ENCODE data around the gene KSR1.
"Not testable (repeated sequence)": the region's sequence is repeated elsewhere in the genome, so short reads cannot be mapped to it uniquely, and the experiment has no call there.

KSR1 gene

DNA sequence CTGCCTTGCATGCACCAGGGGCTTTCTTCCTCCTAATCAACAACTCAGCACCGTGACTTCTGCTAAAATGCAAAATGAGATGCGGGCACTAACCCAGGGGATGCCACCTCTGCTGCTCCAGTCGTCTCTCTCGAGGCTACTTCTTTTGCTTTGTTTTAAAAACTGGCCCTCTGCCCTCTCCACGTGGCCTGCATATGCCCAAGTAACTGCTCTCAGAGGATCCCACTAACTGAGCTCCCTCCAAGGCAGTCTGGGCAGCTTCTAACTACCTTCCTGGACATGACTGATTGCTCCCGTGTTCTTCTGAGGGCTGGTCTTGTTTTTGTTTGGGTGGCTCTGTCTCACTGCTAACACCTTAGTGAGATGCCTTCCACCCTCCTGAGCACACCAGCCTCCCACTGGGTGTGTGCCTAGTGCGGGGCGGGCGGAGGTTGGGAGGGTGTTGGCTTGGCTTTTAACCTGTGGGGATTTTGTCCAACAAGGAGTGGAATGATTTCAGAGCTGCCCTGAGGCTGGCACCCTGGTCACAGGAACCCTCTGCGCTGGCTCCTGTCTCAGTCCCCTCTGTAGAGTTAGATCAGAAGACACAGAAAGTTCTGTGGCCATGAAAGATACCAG lies 165.8 kb downstream of the KSR1 start:
- no peak for DNase-seq

DNA sequence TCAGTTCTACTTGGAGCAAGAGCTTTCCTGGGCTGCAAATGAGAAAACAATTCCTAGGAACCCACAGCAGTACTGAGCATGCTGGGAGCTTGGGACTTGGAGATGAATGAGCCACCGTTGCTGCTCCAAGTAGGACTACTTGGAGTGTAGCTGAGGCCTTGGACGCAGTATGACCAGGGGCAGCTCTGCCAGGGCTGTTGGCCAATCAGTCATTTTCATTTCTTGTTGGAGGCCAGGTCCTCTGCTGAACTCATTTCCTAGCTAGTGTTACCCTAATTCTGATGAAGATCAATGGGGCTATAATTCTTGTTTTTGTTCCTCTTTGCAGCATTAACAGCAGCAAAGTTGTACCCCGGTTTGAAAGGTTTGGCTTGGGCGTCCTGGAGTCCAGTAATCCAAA lies 166.7 kb downstream of the KSR1 start:
- no peak for DNase-seq

DNA sequence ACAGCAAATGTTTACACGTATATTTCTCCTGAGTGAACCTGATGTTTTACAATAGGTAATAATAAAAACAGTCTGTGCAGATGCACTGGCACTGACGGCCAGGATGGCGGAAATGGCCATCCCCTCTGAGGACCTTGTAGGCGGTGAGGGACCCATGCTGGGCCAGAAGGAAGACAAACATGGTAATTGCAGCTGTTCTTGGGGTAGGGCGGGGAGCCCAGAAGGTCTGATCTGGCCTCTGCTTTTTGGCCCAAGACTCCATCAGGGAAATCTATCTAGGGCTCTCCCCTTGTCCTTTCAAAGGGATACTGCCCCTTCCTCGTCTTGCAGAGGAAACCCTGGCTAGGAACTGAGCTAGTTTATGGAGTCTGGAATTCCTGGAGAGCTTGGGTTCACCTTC lies 167.4 kb downstream of the KSR1 start:
- no peak for DNase-seq

DNA sequence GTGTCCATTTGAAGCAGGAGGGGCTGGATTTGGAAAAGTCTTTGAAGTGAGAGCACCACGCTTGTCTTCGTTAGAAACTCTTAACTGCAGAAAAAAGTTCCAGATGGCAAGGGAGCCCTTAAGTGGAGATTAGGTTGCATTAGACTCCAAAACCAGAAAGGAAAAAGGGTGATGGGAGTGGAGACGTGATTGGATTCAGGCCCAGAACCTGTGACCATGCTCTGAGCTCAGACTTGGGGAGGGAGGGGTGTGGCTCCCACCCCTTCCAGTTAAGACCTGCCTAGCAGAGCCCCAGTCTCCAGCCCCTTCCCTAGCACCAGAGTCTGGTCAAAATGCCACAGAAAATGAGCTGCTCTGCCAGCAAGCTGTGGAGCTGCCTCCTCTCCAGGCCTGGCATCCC lies 168.3 kb downstream of the KSR1 start:
- DNase-seq: no peak

DNA sequence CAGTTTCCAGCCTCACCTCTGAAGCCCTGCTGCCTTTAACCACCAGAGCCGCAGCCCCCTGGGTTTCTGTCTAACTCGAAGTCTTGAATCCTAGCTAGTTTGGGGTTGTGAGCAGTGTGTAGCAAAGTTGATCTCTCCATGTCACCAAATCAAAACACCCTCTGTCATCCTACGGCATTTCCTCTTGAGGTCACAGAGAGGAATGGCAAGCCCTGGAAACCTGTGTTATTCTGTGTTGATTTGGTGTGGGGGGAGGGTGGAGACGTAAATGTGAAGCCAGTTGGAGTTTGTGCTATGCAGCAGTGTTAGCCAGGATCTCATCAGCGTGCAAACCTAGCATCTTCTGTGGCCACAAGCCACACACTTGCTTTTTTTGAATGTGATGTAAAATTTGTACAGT lies 169.6 kb downstream of the KSR1 start:
- no peak for DNase-seq

DNA sequence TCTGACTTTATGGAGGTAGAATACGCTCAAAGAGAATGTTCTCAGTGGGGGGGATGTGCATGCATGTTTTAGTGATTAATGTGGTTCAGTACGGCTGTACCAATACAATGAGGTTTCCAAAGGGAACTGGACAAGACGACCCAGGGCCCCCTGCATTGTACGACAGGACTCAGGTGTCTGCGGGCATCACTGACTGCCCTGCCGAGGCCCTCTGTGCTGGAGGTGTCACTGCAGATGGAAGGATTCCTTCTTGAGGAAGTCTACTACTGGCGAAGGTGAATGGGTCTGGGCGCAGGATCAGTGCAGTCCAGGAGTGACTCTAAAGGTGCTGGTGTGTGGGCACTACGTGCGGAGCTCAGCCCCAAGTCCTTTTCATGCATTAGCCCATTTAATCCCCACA lies 171.3 kb downstream of the KSR1 start:
- DNase-seq: no peak

DNA sequence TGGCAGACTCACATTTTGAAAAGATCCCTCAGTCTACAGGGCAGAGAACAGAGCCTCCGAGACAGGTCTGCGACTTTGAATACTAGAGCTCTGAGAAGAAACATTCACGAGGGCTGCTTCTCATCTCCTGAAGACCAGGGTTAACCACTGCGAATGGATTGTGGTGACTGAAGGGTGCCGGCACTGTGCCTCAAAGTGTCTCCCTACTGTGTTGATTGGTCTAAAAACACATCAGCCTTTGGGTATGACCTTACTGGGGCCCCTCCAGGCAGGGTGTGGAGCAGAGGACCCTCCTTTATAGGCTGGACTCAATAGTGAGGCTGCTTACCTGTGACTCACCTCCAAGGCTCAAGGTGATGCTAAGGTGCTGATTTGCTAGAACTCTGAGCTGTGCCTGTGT lies 172.1 kb downstream of the KSR1 start:
- DNase-seq: no peak

DNA sequence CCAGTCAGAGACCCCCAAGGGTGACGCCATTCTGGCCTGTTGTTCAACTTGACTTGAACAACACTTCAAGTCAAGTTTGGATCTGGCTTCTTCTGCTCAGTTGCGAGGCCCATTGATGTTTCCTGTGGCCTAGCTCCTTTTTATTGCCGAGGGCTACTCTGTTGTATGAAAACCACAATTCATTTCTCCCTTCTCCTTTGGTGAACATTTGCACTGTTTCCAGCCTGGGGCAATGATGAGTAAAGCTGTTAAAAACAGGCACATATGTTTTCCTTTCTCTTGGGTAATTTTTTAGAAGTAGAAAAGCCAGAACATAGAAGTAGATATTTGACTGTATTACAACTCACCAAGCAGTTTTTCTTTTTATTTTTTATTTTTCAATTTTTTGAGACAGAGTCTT lies 173.0 kb downstream of the KSR1 start:
- DNase-seq: not testable (repeated sequence)

DNA sequence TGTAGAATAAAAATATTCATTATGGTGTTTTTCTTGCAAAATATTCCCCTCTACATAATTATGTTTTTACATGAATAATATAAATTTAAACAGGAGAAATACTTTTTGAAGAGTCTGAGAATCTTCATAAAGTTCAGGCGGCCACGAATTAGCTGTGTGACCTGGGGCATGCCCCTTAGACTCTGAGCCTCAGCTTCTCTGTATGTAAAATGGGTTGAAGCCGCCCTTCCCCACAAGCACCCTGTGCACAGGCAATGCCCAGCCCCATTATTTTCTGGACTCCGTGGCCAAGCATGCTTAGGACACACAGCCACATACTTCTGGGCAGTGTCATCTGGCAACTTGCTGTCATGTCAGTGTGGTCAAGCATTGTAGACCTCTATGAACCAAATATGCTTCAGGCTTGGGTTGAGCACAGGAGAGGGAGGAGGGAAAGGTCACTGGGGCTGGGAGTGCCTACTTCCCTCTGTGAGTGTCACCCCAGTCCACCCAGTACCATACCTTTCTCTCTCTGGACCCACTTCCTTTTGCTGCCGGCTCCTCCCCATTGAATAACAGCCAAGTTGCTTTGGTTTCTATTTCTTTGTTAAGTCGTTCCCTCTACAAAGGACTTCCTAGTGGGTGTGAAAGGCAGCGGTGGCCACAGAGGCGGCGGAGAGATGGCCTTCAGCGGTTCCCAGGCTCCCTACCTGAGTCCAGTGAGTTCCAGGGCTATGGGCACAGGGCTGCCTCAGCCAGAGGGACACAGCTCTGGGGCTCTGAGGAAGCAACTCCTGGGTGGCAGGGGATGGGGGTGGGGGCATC lies 174.6 kb downstream of the KSR1 start, which contains the start of gene LGALS9:
TSS of gene LGALS9 (plus strand) at position 582 of the 804 bp plus-strand sequence. CDS start at position 660, 78 bp downstream.
- no peak for DNase-seq

DNA sequence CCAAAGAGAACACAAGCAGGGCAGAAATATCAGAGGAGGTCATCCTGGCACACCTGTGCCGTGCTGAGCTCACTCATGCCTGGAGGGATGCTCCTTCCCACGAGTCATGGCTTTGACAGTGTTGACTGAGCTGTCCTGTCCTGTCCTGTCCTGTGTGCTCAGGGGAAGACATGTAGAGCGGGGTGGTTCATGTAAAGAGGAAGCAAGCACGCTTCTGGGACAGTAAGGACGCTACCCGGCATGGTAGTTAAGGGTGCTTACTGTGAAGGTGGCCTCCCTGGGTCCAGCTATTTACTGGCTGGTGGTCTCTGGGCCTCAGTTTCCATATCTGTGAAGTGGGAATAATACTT lies 175.1 kb downstream of the KSR1 start:
- DNase-seq: peak; percentile 30

DNA sequence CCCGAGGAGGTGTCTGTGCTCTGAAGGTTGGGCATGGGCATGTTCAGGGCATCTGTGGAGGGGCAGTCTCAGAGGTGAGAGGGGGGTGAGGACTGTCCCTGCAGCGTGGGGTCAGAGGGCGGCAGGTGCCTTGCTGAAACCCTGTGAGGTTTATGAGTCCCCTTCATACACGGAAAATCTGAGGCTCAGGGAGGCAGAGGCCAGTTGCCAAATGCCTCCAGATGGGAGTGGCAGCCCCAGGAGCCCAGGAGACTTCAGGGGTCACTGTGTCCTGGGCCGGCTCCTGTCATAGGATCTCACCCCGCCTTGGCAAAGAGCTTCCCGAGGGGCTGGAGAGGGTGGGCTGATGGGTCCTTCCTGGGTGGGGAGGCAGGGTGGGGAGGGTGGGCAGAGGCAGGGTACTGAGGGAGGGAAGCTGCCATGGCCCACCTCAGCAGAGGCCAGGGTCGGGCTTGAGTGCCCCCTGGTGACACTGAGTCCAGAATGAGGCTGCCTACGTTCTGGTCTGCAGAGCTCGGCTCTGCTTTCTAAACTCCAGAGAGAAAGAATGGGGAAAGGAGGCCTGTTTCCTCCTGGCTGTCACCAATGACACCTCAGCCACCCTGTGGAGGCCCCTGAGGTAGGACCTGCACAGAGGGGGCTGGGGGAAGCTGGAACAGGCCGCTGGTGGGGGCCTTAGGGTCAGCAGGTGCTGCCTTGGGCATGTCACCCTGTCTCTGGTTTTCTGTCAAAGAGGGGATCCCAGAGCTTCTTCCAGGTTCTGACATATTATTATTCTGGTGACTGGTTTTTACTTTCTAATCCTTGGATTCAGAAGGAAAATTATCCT lies 175.9 kb downstream of the KSR1 start:
- no peak for DNase-seq

DNA sequence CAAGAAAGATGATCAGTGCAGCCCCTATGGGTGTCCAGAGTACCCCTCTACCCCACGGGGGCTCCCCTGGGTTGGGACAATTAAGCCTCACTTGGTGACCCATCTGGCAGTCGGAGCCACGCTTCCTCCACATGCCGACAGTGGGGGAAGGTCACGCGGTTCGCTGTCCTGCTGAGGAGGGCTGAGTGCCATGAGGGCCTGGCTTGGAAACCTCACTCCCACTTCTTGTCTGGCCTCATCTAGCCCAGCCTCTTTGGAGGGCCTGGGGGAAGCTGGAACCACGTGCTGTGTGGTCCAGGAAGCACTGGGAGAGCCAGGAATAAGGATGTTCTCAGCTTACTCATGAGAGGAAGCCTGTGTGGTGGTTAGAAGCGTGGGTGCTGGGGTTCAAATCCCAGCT lies 176.5 kb downstream of the KSR1 start:
- not testable (repeated sequence) for DNase-seq

DNA sequence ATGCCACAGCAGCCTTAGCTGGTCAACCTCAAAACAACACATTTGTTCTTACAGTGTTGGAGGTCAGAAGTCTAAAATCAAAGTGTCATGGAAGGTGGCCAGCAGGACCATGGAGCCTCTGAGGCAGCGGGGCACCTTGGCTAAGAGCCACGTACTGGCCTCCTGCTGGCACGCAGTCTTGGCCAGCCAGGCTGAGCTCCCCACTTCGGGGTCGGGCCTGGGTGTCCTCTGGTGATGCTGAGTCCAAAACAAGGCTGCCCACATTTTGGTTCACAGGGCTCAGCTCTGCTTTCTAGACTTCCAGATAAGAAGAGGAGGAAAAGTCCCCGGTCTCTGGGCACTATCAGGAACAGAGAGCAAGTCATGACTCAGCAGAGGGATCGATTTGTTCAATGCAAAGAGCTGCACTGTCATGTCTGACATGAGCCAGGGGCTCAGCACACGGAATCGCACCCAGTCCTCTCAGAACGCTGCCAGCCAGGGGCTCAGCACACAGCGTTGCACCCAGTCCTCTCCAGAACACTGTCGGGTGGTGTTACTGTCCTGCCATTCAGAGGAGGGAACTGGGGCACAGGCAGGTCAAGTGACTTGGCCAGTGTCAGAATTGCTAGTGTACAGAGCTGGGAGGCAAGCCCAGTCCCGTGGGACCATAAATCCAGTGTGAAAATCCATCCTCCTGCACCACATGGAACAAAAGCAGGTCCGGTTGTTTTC lies 177.2 kb downstream of the KSR1 start:
- DNase-seq: no peak

DNA sequence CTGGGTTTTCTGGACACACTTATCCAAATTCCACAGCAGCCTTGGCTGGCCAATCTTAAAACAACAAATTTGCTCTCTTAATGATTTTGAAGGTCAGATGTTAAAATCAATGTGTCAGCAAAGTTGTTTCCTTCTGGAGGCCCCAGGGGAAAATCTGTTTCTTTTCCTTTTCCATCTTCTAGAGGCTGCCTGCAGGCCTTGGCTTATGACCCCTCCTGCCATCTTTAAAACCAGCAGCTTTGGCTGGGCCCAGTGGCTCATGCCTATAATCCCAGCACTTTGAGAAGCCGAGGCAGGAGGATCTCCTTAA lies 177.7 kb downstream of the KSR1 start:
- DNase-seq: no peak

DNA sequence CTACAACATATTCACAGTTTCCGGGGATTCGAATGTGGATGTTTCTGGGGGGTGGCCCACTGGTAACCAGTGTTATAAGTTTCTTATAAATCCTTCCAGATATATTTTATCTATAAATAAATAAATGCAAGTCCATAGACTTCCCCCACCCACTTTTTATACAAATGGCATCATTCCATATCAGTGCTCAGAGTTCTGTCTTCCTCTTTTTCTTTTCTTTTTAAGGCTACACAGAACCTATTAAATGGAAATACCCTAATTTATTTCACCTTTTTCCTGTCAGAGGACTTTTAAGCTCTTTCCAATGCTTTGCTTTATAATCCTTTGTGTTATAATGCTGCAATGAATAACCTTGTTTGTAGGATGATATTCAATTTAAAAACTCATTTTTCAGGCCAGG lies 178.5 kb downstream of the KSR1 start:
- DNase-seq: no peak

DNA sequence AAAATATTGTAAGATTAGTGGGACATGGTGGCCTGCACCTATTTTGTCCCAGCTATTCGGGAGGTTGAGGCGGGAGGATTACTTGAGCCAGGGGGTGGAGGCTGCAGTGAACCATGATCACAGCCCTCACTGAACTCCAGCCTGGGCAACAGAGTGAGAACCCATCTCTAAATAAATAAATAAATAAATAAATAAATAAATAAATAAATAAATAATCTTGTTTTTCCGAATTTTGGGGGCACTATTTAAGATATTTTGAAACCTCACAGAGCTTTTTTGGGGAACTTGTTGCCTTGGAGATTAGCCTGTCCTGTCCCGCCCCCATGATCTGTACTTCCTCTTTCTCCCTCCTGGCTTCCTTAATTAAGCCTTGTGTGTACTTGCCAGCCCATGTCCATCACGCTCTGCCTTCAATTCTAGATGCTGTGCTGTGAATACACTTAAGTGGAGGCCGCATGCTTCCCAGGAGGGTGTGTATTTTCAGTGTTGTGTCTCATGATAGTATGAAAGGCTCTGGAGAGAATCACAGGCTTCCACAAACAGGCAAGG lies 179.1 kb downstream of the KSR1 start:
- DNase-seq: peak; percentile 24

DNA sequence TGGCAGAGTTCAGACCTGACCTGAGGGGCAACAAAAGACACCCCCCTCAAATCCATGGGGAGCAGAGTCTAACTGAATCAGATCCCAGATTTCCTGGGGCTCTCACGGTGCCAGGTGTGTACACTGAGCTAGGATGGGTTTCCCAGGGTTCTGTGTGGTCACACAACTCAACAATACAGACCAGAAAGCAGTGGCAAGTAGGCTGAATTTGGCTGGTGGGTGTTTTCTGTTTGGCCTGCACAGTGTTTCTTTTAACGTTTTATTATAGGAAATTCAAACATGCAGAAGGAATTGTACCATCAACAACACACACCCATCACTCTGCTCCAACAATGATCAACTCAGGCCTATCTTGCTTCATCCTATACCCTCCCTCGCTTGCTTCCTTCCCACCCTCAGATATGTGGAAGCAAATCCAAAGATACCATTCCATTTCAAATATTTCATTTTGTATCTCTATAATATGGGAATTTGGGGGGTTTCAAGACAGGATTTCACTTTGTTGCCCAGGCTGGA lies 179.8 kb downstream of the KSR1 start:
- not testable (repeated sequence) for DNase-seq

DNA sequence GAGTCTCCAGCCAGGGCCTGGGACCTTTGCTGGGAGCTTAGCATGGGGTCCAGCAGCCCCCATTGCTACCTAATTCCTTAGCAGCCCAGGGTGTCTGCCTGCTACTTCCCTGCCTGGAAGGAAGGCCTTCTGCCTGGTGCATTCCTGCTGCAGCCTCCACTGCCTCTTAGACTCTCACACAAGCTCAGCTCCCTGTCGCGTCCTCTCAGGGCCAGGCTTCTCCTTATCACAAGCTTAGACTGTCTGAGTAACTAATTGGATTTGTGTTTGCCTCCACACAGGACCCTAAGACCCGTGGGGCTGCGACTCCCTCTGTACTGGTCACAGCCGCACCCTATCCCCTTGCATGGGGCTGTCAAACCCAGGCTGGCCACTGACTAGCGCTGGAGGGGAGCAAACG lies 181.6 kb downstream of the KSR1 start:
- DNase-seq: not testable (repeated sequence)

DNA sequence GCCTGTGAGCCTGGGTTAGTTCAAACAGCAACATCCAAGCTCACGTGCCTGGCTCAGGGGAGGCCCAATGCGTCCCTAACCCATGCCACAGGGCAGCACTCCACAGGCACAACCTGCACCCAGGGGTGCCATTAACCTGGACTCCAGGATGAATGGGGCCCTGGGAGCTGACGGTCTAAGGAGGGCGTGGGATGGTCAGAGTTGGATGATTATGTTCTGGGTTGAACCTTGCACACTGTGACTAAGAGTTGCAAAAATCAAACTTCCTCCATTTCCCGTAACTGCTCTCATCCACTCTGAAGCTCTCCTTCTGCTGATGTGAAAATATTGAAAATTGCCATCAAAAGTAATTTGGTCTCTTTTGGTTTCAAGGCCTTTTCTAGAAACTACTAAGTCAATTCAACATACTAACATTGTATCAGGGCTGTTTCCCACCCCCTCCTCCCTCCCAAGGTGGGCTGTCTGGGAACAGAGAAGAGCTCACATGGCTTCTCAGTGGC lies 182.2 kb downstream of the KSR1 start:
- not testable (repeated sequence) for DNase-seq

DNA sequence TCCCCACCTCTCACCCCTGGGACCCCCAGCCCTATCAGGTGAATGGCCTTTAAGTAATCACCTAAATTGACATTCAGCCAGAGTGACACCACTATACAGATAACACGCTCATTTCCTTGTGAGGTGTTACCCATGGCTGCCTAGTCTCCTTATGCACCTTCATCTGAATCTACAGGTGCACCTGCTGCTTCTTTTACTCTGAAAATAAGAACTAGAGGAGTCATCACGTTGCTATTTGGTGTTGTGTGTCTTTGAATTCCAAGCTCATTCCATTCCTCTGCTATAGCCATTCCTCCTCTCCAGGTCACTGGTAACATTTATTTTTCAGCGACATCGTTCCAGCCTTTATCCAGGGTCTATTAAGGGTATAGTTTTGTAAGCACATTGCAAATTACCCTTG lies 184.5 kb downstream of the KSR1 start:
- DNase-seq: no peak

DNA sequence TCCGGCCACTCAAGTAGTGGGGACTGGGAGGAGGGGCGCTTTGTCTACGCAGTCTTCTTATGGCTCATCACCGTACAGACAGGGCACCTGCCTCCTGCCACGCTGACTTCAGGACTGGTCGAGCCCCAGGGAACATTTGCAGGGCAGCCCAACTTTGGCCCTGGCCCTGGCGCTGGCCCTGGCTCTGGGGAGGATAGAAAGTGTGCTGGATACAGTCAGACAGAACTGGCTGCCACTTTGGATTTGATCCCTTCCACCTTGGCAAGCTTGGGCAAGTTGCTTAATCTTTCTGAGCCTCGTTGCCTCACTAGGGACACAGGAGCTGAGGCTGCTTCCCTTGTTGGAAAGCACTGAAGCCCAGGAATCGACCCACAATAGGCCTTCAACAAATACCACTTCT lies 188.3 kb downstream of the KSR1 start:
- no peak for DNase-seq

DNA sequence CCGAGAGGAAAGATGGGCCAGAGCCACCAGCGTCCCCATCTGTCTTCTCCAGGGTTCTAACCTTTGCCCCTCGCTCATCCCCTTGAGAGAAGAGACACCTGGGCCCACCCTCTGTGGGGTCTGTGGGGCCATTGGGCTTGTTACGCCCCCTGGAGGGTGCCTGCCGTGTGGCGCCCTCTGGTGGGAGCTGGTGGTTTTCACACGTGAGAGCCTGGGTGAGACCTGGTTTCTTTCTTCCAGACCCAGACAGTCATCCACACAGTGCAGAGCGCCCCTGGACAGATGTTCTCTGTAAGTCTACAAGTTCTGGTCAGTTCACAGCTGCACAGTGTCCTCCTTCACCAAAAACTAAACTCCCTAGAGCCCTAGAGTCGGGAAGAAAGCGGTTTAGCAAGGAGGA lies 189.4 kb downstream of the KSR1 start:
- not testable (repeated sequence) for DNase-seq

DNA sequence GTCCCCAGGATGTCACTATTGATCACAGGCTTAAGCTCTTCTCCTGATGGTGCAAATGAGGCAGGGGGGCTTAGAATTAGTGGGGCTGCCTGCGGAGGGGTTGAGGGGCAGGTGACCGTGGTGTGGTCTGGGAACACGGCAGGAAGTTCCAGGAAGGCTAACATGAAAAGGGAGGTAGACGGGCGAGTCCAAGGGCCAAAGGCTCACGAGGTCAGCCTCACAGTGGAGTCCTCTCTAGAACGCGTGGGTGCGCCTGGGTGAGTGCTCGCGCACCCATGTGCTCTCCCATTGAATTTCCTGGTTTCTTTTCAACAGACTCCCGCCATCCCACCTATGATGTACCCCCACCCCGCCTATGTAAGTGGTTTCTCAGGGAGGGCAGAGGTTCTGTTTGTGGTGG lies 190.0 kb downstream of the KSR1 start:
- DNase-seq: no peak
